ENCODE data around the gene CDCA5. TPM values are rescaled to one million over a fixed set of nuclear protein-coding genes. Genes with fewer than 3 reads are reported as not detected.

Gene CDCA5, protein sequence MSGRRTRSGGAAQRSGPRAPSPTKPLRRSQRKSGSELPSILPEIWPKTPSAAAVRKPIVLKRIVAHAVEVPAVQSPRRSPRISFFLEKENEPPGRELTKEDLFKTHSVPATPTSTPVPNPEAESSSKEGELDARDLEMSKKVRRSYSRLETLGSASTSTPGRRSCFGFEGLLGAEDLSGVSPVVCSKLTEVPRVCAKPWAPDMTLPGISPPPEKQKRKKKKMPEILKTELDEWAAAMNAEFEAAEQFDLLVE
- 1 to 10 TPM in 2 of 4 donors, under 1 TPM in 1, not detected in 1; 0.56 to 2.8 (median 1.4) TPM for total RNA-seq

DNA sequence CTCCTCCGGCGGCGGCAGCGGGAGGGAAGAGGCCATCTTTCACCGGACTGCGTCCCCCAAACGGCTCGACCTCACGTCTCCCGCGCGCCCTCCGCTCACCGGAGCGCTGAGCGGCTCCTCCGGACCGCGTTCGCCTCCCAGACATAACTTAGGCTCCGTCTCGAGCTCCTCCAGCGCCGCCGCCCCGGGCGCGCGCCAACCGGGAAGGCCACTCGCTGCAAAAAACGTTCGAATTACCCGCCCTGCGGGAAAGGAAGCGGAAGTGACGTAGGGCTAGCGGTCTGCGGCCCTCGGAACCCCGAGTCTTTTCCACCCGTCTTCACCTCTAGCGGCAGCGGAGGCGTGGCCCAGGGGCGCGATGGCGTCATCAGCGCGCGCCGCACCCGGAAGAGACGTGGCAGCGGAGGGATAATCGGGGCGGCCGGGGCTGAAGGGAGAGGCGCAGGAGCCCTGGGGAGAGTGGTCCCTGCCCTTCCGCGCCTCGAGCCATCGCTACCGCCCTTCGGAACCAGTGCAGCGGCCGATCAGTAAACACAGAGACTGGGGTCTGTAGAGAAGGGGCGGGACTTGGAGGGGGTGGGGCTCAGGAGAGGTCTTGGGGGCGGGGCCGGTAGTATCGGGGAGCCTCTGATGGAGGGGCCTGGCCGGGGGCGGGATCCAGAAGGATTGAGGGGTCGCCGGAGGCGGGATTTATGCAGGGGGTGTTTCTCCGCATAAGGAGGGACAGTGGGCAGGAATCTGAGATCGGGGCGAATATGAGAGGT lies at the start of gene CDCA5, which contains the start of gene ZFPL1:
Gene CDCA5 (minus strand): TSS at position 207 of the 764 bp plus-strand sequence. CDS start 62 bp downstream, at position 145.
Gene ZFPL1 (plus strand): TSS at position 389 of the 764 bp plus-strand sequence. CDS start 477 bp downstream, outside the sequence.
- TF ChIP-seq, protein P1, sequence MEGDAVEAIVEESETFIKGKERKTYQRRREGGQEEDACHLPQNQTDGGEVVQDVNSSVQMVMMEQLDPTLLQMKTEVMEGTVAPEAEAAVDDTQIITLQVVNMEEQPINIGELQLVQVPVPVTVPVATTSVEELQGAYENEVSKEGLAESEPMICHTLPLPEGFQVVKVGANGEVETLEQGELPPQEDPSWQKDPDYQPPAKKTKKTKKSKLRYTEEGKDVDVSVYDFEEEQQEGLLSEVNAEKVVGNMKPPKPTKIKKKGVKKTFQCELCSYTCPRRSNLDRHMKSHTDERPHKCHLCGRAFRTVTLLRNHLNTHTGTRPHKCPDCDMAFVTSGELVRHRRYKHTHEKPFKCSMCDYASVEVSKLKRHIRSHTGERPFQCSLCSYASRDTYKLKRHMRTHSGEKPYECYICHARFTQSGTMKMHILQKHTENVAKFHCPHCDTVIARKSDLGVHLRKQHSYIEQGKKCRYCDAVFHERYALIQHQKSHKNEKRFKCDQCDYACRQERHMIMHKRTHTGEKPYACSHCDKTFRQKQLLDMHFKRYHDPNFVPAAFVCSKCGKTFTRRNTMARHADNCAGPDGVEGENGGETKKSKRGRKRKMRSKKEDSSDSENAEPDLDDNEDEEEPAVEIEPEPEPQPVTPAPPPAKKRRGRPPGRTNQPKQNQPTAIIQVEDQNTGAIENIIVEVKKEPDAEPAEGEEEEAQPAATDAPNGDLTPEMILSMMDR (IDR thresholded peaks at IDR 0.05), result no peak
- ATAC-seq (ENCODE audit: low FRiP score) (peak; percentile 91), DNase-seq (ENCODE audit: low spot score) (peak; percentile 83)

DNA sequence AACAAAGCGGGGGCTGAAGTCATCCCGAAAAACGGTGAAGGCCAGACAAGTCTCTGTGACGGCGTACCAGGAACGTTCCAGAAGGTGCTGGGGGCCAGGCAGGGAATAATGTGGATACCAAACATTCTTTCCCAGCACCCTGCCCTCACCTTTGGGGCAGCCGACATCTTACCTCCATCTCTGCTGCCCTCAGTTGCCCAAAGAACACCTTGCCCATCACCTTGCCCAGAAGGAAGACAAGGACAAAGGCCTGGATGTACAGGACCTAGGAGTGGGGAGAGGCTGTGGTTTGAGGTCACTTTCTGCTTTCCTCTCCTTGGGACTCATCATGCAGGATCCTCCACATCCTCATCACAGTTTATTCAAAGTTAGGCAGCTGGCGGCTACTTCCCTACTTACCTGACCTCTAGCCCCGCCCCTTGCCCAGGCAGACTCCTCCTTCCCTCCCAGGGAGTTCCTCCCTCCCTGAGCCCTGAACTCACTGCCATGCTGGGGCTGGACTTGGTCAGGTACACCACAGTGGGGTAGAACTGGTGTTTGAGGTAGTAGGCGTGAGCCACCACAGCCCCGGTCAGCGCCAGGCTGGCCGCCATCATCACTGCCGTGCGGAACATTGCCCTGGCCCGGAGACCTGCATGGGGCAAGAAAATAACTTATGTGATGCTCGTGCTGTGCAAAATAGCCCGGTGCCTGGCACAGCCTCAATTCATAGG lies 49.3 kb upstream of the CDCA5 start:
- TF ChIP-seq, protein P1 (IDR thresholded peaks at IDR 0.05), result no peak
- no peak for ATAC-seq (ENCODE audit: low FRiP score)

GRCh38 chr11:65132238-65132987 lies 48.6 kb upstream of the CDCA5 start:
- ATAC-seq (ENCODE audit: low FRiP score), result no peak
- no peak for DNase-seq (ENCODE audit: low spot score)

More for the DNA sequence above, 49.3 kb upstream of the CDCA5 start:
- DNase-seq (ENCODE audit: low spot score), result no peak

DNA sequence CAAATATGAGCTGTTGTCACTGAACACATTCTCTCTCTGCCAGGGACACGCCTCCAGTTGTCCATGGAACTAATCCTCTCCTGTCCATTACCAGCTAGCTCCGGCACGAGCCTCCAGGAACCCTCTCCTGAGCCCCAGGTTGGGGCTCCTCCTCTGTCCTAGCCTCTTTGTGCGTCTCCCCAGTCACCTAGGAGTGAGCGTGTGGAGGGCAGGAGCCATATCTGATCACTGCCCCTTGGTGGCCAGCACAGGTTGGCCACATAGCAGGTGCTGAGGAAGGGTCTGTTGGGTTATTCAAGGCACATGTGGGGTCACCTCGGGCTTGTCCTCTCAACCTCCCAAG lies 48.0 kb upstream of the CDCA5 start:
- TF ChIP-seq, protein P1 (IDR thresholded peaks at IDR 0.05), result no peak
- no peak for ATAC-seq (ENCODE audit: low FRiP score)
- DNase-seq (ENCODE audit: low spot score), result no peak

More at GRCh38 chr11:65132238-65132987, 48.6 kb upstream of the CDCA5 start:
- TF ChIP-seq, protein P1 (IDR thresholded peaks at IDR 0.05), result no peak

DNA sequence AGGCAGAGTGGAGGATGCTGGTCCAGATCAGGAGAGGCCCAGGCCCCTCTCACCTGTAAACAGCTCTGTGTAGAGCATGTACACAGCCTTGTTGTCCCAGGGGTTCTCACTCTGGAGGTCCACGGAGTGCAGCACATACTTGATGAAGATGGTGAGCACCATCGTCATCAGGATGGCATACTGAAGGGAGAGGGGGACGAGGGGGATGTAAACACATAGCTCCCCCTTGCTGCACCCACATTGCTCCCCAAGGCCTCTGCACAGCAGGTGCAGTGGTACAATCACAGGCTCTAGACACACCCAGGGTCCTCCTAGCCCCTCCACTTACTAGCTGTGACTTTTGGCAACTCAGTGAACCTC lies 47.6 kb upstream of the CDCA5 start:
- TF ChIP-seq, protein P1 (IDR thresholded peaks at IDR 0.05), result no peak
- ATAC-seq (ENCODE audit: low FRiP score), result no peak
- DNase-seq (ENCODE audit: low spot score), result no peak

GRCh38 chr11:65130631-65131416 lies 47.0 kb upstream of the CDCA5 start:
- no peak for DNase-seq (ENCODE audit: low spot score)
- TF ChIP-seq, protein P1 (IDR thresholded peaks at IDR 0.05), result no peak
- ATAC-seq (ENCODE audit: low FRiP score), result no peak

Measured in omental fat pad (tissue), 4 donors.